Activated CD4-positive, alpha-beta T cell treated with anti-CD3 and anti-CD28 coated beads for 1 hour (primary cell): ENCODE measurements around the gene CD163L1.
"Not testable (repeated sequence)": the region's sequence is repeated elsewhere in the genome, so short reads cannot be mapped to it uniquely, and the experiment has no call there.

Experiments used
- DNase-seq: peaks from one replicate; pipeline ENCODE4 v3.0.0-alpha.2; 2020

CD163L1 gene

DNA sequence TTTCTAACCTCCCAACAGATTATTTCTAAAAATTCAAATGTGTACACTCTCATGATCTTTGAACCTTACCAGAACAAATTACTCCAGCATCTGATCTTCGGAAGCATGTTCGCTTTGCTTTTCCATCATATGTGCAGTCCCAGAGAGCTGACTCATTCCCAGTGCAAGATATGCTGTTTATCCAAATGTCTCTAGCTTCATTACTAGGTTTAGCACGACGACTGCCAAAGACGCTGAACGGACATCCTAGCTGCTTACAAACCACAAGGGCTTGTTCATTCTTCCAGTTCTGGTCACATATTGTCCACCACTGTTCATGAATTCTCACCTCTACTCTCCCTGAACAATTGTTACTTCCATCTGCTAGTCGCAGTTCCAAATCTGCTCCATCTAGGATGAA, 40.5 kb downstream of the CD163L1 start:
- DNase-seq = no peak

DNA sequence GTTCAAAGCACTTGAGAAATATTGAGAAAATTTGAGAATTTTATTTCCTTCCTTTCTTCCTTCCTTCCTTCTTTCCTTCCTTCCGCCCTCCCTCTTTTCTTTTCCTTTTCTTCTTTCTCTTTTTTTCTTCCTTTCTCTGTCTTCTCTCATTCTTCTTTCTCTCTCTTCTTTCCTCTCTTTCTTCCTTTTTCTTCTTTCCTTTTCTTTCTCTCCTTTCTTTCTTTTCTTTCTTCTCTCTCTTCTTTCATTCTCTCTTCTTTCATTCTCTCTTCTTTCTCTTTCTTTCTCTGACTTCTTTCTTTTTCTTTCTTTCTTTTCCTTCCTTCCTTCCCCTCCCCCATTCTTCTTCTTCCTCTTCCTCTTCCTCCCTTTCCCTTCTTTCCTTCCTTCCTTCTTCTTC, 44.9 kb downstream of the CD163L1 start:
- no peak for DNase-seq

DNA sequence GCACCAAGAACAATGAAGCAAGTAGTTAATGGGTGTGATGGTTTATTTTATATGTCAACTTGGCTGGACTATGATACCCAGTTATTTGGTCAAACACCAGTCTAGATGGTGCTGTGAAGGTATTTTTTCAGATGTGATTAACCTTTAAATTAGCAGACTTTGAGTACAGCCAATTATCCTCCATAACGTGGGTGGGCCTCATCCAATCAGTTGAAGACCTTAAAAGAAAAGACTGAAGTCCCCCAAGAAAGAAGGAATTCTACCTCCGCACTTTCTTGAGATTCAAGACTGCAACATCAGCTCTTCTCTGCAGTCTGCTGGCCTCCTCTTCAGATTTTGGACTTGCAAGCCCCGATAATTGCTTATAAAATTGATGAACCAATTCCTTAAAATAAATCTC, 47.5 kb downstream of the CD163L1 start:
- DNase-seq = no peak

DNA sequence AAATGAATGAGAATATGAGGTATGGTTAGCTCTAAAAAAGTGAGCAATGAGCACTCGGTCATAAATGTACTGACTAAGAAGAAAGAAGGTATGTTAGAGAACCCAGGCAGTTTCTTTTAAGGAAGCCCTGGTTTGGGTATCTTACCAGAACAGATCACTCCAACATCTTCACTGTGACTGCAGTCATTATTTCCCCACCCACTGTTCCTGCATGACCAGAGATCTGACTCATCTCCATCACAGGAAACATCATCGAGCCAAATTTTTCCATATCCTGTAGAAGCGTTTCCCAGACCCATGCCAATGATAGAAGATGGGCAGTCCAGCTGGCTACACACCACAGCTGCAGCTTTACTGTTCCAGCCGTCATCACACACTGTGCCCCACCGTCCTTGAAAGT, 48.0 kb downstream of the CD163L1 start:
- no peak for DNase-seq

DNA sequence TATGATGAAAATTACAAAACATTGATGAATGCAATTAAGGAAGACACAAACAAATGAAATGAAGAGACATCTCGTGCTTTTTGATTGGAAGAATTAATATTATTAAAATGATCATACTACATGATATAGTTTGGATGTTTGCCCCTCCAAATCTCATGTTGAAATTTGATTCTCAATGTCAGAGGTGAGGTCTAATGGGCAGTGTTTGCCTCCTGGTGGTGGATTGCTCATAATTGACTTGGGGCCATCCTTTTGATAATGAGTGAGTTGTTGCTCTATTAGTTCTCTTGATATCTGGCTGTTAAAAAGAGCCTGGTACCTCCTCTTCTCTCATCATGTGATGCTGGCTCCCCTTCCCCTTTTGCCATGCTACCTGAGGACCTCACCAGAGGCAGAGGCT, 56.7 kb downstream of the CD163L1 start:
- no peak for DNase-seq

DNA sequence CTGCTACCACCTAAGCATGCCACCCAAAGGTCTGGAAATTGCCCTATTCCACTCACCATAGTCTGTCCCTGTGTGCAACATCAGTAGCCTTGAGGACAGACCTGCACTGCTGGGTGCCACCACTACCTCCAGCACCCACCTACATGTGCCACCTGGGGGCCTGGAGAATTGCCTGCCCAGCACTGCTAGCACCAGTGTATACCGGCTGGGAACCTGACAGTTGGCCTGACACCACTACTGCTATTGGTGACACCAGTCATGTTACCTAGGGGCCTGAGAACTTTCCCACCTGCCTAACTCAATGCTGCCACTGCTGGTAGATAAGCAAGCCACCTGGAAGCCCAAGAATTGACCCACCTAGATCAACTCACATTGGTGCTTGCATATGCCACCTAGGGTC, 60.8 kb downstream of the CD163L1 start:
- no peak for DNase-seq

DNA sequence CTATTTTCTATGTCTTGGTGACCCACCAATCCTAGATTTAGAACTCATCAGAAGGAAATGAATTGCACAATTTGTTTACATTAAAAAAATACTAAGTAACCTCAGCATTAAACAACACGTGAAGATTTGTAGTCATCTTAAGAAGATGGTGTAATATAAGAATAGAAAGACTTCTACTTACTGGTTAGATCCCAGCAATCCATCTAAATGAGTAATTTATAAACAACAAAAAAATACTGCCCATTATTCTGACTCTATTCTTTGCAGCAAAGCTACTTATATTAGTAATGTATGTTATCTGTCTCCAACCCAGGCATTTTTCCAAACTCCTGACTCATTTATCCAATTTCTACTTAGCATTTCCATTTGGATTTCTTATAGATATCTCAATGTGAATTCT, 67.8 kb downstream of the CD163L1 start:
- DNase-seq = no peak

DNA sequence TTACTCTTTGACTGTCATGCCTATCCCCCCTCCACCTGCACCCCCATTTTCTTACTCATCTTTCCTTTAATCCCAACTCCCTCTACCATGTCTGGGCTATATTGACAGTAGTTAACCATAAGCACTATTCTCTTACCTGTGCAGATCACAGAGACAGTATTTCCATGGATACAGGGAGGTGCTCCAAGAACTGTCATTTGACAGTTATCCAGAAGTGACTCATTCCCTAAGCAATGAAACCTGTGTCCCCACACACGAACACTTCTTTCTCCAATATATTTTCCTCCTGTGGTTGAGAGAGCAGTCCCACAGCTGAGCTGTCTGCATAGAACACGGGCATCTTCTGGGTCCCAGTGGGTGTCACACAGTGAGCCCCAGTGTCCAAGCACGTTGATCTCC, 68.8 kb downstream of the CD163L1 start:
- DNase-seq = no peak

DNA sequence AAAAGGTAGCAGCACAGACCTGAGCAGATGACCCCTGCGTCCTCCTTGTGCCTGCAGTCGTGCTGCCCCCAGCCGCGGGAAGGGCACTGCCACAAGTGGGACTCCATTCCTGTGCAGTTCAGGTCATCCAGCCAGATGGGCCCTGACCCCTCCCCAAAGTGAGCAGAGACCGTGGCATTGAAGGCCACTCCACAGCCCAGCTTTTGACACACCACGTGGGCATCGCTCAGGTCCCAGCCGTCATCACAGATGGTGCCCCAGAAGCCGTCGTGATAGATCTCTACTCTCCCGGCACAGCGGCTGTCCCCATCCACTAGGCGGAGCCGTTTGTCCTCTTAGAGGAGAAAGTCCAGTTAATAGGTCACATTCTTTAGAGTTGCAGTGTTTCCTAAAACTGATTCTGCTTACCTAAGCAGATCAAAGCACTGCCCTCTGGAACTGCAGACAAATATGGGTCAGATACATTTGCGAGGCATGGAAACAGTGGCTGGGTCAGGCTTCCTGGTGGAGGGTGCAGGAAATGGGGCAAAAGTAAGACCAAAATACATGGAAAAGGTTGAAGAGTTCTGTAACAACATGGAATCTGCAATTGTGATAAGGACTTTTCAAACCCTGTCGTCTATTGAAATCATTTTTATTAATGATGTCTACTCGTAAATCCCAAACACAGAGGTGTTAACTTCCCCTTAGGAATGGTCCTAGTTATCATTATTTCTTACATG, 69.4 kb downstream of the CD163L1 start:
- DNase-seq = no peak

DNA sequence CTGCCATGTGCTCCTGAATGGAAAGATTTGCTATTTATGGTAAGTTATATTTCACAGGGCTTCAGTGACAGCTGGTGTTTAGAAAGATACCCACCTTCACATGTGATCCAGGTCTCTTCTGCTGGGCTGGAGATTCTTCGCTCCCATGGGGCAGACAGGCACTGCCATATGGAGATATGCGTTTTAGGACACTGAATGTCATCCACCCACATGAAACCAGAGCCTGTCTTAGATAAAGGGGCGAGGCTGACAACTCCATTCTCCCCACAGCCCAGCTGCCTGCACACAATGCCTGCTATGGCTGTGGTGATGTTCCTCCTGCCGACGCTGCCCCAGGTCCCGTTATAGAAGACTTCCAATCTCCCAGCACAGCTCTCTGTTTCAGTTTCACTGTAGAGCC, 70.7 kb downstream of the CD163L1 start:
- DNase-seq = no peak

DNA sequence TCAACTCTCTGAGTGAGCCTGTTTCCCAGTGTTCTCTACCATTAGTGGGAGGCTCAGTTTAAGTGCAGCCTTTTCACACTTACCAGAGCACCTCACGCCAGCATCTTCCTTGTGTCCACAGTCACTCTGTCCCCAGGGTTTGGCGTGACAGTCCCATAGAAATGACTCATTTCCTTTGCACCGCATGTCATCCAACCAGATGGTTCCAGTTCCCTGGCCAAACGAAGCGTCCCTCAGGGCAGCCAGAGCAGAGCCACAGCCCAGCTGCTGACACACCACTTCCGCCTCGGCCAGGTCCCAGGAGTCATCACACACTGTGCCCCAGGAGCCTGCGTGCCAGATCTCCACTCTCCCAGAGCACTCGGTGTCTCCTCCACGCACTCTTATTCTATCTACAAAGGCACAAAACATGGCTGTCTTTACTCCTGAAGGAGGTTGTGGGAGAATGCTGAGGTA, 74.7 kb downstream of the CD163L1 start:
- DNase-seq = no peak

DNA sequence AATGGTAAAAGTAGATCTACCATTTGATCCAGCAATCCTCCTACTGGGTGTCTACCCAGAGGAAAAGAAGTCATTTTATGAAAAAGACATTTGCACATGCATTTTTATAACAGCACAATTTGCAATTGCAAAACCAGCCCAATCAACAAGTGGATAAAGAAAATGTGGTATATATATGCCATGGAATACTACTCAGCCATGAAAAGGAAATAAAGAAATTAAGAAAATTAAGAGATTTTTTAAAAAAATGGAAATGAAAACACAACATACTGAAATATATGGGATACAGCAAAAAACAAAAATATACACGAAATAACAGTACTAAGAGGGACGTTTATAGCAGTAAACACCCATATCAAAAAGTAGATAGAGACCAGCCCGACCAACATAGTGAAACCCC, 81.2 kb downstream of the CD163L1 start:
- no peak for DNase-seq

DNA sequence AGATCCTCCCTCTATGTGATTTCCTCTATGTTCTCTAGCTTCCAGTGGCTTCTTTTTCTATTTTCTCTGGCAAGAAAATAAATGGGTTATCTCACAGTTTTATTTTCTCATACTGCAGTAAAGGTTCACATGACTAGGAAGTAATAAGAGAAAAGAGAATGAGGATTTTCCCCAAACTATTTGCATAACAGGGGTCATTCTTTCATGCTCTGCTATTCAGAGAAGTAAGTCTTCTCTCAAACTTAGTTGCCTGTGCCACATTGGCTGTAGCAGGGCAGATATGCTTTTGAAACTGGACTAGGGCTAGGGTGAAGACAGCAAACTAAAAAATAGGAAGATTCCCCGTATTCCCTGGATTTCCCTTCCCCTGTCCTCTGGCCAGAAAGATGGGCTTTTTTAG, 82.7 kb downstream of the CD163L1 start:
- DNase-seq = no peak

DNA sequence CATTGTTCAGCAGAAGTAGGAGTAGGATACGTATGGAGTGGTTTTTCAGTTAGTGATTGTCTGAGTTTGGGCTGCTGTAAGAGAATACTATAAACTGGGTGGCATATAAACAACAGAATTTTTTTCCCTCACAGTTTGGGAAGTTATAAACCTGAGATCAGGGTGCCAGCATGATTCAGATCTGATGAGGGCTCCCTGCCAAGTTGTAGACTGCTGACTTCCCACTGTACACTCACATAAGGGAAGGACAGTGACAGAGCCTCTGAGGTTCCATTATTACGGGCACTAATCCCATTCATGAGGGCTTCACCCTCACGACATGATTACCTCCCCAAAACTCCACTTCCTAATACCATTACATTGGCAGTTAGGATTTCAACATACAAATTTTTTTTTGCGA, 89.4 kb downstream of the CD163L1 start:
- DNase-seq = no peak

DNA sequence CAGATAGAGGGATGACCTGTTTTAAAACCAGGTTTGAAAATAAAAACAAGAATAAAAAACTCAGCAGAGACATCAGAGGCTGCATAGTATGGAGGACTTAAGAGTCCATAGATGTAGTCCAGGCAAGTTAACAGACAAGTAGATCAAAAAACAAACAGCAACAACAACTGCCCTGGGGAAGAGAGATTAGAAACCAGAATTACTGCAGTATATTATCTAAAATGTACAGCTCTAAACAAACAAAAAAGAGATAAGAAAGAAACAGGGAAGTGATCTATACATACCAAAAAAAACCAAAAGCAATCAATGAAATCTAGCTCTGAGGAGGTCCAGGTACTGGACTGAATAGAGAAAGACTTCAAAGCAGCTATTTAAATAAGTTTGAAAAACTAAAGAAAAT, 91.3 kb downstream of the CD163L1 start:
- no peak for DNase-seq

DNA sequence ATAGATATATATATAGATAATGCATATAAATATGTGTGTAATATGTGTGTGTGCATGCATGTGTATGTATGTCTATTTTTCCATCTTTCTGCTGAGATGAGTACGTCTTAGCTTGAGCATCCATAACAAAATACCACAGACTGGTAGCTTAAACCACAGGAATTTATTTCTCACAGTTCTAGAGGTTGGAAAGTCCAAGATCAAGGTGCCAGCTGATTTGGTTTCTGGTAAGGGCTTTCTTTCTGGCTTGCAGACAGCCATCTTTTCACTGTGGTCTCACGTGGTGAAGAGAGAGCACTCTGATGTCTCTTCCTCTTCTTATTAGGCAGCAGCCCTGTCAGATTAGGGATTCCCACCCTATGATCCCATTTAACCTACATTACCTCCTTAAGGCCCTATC, 92.8 kb downstream of the CD163L1 start:
- no peak for DNase-seq

DNA sequence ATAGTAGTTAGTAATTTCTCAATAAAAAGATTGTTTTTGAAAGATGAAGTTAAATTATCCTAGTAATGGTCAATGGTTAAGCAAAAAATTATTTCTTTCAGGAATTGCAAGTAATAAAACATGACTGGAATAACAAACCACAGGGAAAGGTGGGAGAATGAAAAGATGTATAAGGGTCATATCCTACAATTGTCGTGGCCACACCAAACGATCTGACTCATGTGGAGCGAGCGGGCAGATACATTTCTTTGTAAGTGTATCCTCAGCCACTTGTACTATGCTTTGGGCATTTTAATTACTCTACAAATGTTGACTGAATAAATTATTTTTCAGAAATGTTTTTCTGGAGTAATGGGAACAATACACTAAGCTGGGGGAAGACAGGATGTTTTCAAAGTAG, 94.5 kb downstream of the CD163L1 start:
- no peak for DNase-seq

DNA sequence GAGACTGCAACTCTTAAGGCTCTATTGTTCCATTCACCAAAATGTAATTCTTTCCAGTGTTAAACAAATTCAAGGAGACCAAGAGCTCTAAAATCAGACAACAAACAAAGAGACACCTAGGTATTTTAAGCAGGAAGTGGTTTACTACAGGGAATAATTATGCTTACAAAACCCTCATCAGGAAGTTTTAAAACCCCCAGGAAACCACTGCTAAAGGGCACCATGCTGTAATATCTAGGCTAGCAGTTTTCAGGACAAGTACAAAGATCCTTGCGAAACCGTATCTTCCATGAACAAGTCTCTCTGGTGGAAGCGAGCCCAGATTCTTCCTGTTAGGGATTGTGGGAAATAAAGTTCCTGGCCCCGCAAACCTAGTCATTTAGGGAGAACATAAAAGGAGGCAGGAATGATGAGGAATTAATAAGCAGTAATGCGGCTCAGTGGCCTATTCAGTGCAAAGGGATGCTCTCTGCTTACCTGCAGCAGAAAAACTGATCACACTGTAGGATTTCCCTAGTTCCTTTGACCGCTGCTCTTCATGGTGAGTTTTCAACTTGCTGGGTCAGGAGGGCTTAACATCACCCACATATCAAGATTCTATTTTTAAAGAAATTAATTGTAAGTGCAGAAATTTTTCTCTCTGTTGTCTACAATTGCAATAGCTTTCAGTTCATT, 97.3 kb downstream of the CD163L1 start:
- DNase-seq = no peak

DNA sequence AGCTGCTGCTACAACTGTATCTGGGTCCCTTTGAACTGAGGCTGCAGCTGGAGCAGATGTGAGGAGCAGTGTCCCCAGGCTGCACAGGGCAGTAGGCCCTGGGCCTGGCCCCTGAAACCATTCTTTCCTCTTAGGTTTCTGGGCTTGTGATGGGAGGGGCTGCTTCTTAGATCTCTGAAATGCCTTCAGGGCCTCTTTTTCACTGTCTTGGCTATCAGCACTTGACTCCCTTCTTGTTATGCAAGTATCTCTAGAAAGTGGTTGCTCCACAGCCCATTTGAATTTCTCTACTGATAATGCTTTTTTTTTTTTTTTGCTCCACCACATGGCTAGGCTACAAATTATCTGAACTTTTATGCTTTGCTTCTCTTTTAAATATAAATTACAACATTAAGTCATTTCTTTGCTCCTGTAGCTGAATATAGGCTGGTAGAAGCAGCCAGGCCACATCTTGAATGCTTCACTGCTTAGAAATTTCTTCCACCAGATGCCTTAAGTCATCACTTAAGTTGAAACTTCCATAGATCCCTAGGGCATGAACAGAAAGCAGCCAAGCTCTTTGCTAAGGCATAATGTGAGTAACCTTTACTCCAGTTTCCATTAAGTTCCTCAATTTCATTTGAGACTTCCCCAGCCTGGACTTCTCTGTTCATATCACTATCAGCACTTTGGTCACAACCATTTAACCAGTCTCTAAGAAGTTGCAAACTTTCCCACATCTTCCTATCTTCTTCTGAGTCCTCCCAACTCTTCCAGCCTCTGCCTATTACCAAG, 98.9 kb downstream of the CD163L1 start:
- DNase-seq = no peak

DNA sequence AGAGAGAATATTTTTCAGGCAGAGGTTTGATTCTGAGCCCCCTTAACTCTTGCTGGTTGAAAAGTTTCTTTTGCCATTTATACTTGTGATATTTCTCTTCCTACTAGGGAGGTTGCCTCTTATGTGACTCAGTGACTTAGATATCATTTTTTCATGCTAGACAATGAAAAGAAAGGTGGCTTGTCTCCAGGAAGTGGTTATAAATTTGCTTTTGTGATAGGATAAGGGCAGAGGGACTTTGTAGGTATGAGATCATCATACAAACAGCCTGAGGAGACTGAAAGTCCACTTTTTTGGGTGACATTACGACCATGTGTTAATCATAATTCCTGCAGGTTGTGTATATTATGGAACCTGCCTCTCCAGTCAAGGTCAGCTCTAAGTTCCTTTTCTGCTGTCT, 104.3 kb downstream of the CD163L1 start:
- DNase-seq = no peak

DNA sequence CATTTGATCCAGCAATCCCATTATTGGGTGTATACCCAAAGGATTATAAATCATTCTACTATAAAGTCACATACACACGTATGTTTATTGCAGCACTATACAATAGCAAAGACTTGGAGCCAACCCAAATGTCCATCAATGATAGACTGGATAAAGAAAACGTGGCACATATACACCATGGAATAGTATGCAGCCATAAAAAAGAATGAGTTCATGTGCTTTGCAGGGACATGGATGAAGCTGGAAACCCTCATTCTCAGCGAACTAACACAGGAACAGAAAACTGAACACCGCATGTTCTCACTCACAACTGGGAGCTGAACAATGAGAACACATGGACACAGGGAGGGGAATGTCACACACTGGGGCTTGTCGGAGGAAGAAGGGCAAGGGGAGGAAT, 106.2 kb downstream of the CD163L1 start:
- not testable (repeated sequence) for DNase-seq

DNA sequence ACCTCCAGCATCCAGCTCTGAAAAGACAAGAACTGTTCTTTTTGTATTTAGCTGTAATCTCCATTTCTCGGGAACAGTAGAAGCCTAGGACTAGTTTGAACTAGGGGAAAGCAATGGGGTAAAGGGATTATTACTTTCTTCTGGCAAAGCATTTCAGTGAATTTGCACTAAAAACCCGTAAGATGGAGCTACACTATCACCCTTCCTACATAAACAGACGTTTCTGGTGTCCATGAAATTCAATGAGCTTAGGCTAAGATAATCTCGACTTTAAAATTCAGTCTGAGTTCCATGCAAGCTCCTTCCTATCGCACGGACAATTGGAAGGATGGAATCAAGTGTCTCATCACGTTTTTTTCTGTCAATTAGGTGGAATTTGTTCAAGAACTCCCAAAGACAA, 116.0 kb downstream of the CD163L1 start:
- DNase-seq = no peak

DNA sequence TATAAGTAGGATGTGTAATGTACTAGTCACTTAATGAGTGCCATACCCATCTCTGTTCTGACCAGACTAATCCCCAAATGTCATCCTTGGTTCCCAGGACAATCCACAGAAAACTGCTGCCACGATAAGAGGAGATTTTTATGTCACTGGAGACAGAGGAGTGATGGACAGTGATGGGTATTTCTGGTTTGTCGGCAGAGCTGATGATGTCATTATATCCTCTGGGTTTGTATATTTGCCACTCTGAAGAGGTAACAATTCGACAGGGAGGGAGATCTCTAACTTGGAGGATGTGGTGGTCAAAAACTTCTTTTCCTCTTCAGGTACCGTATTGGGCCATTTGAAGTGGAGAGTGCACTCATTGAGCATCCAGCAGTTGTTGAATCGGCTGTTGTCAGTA, 119.8 kb downstream of the CD163L1 start:
- no peak for DNase-seq

DNA sequence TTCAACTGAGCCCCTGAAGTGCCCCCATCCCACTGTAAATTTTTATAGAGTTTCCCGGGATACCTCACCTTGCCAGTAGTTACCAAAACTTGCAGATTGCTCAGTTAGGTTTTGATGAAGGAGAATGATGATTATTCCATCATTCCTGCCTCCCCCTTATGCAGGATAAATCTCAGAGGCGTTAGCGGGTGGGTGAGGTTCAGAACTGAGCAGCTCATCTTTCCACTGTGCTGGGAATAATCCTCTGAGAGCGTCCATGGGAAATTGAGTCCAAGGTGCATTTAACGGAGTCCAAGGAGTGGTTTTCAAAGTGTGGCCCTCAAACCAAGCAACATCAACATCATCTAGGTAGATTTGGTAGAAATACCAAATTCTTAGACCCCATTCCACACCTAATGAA, 121.4 kb downstream of the CD163L1 start:
- no peak for DNase-seq
